ENCODE results near the gene UNC13A. TPM values are rescaled to one million over a fixed set of nuclear protein-coding genes. Genes with fewer than 3 reads are reported as not detected.

The UNC13A gene
- total RNA-seq, 2 donors from 2014 or later: 0.14 to 2.4 TPM

DNA sequence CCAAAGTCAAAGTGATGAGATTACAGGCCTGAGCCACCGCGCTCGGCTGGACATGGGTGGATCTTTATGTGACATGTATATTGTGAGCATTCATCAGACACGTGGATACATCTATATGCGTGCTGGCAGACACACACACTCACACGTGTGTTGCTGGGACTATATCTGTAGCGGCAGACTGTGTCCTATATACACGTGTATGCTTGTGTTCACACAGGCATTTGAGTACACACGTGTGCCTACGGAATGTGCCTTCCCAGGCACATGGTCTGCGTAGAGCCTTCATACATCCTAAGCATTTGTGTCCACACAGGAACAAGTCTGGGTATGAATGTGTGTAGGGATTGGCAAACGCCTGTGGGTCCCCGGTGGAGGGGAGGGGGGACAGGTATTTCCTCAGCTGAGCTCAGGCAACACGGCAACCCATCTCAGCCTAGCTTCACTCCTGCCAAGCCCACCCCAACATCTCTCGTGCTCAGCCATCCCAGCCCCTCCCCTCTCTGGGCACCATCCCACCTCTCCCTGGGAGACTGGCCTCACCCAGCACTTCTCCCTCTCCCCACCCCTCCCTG, 2.6 kb downstream of the UNC13A start:
- H3K27ac ChIP-seq: no peak overlapping the region
- no peak for DNase-seq (ENCODE audit: low spot score)
- no peak for TF ChIP-seq POLR2AphosphoS5 (IDR thresholded peaks at IDR 0.05)
- TF ChIP-seq, protein P1, sequence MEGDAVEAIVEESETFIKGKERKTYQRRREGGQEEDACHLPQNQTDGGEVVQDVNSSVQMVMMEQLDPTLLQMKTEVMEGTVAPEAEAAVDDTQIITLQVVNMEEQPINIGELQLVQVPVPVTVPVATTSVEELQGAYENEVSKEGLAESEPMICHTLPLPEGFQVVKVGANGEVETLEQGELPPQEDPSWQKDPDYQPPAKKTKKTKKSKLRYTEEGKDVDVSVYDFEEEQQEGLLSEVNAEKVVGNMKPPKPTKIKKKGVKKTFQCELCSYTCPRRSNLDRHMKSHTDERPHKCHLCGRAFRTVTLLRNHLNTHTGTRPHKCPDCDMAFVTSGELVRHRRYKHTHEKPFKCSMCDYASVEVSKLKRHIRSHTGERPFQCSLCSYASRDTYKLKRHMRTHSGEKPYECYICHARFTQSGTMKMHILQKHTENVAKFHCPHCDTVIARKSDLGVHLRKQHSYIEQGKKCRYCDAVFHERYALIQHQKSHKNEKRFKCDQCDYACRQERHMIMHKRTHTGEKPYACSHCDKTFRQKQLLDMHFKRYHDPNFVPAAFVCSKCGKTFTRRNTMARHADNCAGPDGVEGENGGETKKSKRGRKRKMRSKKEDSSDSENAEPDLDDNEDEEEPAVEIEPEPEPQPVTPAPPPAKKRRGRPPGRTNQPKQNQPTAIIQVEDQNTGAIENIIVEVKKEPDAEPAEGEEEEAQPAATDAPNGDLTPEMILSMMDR (IDR thresholded peaks at IDR 0.05): no peak
- TF ChIP-seq POLR2A (IDR thresholded peaks at IDR 0.05): no peak
- no peaks in the 10 kb centered on the region for H3K36me3 ChIP-seq
- no peaks in the 10 kb centered on the region for H3K9me3 ChIP-seq
- H3K4me1 ChIP-seq (replicated peaks): no peaks in the 10 kb centered on the region
- intact Hi-C loops (cut with DNase I): no loop called here
- no peak overlapping the region for H3K4me3 ChIP-seq
- H3K27me3 ChIP-seq (replicated peaks; ENCODE audit: insufficient read depth): peaks cover 19% of the 10 kb centered on the region
- 60% methylated on average over 14 of the region's 15 CpGs for WGBS

DNA sequence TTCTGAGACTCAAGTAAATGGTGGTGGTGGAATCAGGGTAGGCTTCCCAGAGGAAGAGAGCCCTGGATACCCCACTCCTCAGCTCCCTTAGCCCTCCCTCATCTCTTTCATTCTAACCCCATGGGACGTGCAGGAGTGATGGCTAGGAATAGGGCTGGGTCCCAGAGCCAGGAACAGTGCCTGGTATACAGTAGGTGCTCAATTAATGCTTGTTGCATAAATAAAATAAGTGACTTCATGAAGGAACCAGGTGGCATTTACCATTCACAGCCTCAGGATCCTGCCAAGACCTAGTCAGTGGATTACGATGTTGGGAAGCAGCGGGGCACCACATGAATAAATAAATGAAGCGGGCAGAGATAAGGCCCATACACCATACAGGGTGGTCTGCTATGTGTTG, 3.9 kb downstream of the UNC13A start:
- no peak for DNase-seq (ENCODE audit: low spot score)
- H3K4me1 ChIP-seq (replicated peaks): no peaks in the 10 kb centered on the region
- WGBS: 75% methylated on average over 3 of the region's 4 CpGs
- H3K9me3 ChIP-seq: no peaks in the 10 kb centered on the region
- no peak overlapping the region for H3K4me3 ChIP-seq
- peaks cover 19% of the 10 kb centered on the region for H3K27me3 ChIP-seq (replicated peaks; ENCODE audit: insufficient read depth)
- TF ChIP-seq POLR2AphosphoS5 (IDR thresholded peaks at IDR 0.05): no peak
- TF ChIP-seq, protein P1 (IDR thresholded peaks at IDR 0.05): no peak
- TF ChIP-seq POLR2A (IDR thresholded peaks at IDR 0.05): no peak
- H3K36me3 ChIP-seq: no peaks in the 10 kb centered on the region
- intact Hi-C loops (cut with DNase I): no loop called here
- no peak overlapping the region for H3K27ac ChIP-seq

DNA sequence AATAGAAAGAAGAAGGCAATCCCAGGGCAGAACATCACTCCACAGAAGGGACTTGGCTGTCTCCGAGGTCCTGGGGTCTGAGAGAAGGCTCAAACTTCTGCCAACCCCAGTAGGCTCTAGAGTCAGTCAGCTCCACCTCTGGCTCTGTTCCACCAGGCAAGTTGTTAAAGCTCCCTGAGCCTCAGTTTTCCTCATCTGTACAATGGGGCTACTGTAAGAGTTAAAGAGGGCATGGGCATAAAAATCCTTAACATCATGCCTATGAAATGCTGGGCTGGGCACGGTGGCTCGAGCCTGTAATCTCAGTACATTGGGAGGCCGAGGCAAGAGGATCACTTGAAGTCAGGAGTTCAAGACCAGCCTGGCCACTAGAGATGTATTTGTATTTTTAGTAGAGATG, 5.1 kb downstream of the UNC13A start:
- peaks cover 16% of the 10 kb centered on the region for H3K27me3 ChIP-seq (replicated peaks; ENCODE audit: insufficient read depth)
- intact Hi-C loops (cut with DNase I): no loop called here
- WGBS: 76% methylated on average over 4 of the region's 4 CpGs
- H3K4me3 ChIP-seq: no peak overlapping the region
- TF ChIP-seq POLR2AphosphoS5 (IDR thresholded peaks at IDR 0.05) (no peak), POLR2A (IDR thresholded peaks at IDR 0.05) (no peak)
- TF ChIP-seq, protein P1 (IDR thresholded peaks at IDR 0.05): no peak
- no peaks in the 10 kb centered on the region for H3K4me1 ChIP-seq (replicated peaks)
- DNase-seq (ENCODE audit: low spot score): no peak
- H3K27ac ChIP-seq: no peak overlapping the region
- no peaks in the 10 kb centered on the region for H3K9me3 ChIP-seq
- no peaks in the 10 kb centered on the region for H3K36me3 ChIP-seq

DNA sequence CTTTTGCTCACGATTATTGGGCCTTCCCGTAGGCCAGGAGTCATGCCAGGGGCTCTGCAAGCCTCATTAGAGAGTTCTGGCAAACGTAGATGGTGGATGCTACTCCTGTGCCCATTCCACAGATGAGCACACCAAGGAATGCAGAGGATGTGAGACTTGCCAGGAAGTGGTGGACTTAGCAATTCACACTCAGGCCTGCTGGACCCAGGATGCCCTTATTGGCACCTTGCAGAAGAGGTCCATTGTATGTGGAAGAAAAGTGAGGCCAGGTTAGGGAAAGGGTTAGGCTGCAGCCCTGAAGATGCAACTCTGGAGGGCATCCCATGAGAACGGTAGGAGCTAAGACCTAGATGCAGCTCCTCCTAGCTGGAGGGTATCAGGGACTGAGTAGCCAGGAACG, 5.9 kb downstream of the UNC13A start:
- no peaks in the 10 kb centered on the region for H3K9me3 ChIP-seq
- intact Hi-C loops (cut with DNase I): no loop called here
- 75% methylated on average over 5 of the region's 5 CpGs for WGBS
- no peaks in the 10 kb centered on the region for H3K36me3 ChIP-seq
- H3K4me1 ChIP-seq (replicated peaks): no peaks in the 10 kb centered on the region
- no peak for DNase-seq (ENCODE audit: low spot score)
- peaks cover 8% of the 10 kb centered on the region for H3K27me3 ChIP-seq (replicated peaks; ENCODE audit: insufficient read depth)
- no peak overlapping the region for H3K4me3 ChIP-seq
- H3K27ac ChIP-seq: no peak overlapping the region
- TF ChIP-seq, protein P1 (IDR thresholded peaks at IDR 0.05): no peak
- TF ChIP-seq POLR2A (IDR thresholded peaks at IDR 0.05): no peak
- TF ChIP-seq POLR2AphosphoS5 (IDR thresholded peaks at IDR 0.05): no peak

DNA sequence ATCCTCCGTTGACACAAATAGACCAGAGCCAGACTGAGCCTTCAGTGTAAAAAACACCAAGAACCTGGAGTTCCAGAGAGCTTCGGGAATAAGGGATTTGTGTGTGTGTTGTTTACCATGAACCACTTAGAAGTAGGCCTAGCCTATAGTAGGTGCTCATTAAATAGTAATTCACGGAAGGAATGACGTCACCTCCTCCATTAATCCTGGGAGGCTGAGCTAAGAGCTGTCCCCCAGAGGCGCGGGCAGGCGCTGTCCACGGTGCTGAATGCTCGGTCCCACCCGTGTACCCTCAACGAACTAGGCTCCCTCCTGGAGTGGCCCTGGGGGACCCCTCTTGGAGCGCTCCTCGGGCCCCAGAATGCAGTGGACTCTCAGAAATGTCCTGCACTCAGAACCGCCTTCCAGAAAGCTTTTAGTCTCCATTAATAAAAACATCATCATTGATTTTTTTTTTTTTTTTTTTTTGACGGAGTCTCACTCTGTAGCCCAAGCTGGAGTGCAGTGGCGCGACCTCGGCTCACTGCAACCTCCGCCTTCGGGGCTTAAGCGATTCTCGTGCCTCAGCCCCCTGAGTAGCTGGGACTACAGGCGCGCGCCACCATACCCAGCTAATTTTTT, 6.5 kb downstream of the UNC13A start:
- H3K27ac ChIP-seq: no peak overlapping the region
- no peak overlapping the region for H3K4me3 ChIP-seq
- no peaks in the 10 kb centered on the region for H3K36me3 ChIP-seq
- peaks cover 1% of the 10 kb centered on the region for H3K27me3 ChIP-seq (replicated peaks; ENCODE audit: insufficient read depth)
- H3K4me1 ChIP-seq (replicated peaks): no peaks in the 10 kb centered on the region
- intact Hi-C loops (cut with DNase I): no loop called here
- H3K9me3 ChIP-seq: no peaks in the 10 kb centered on the region
- TF ChIP-seq POLR2A (IDR thresholded peaks at IDR 0.05) (no peak), POLR2AphosphoS5 (IDR thresholded peaks at IDR 0.05) (no peak)
- TF ChIP-seq, protein P1 (IDR thresholded peaks at IDR 0.05): no peak
- DNase-seq (ENCODE audit: low spot score): no peak
- WGBS: 55% methylated on average over 25 of the region's 25 CpGs

Data from prostate gland (tissue), 2 donors.